GM19351 (cell line): Measurements from ENCODE around the gene PROB1.
"Not testable (repeated sequence)": the region's sequence is repeated elsewhere in the genome, so short reads cannot be mapped to it uniquely, and the experiment has no call there.

Source experiments
- ATAC-seq: cut with Tn5 transposase; IDR thresholded peaks from one replicate; pipeline ENCODE4 v1.9.1; 2021; ENCODE audit warnings: mild to moderate bottlenecking, moderate library complexity; ENCODE audit not compliant: unreplicated experiment

Gene PROB1

DNA sequence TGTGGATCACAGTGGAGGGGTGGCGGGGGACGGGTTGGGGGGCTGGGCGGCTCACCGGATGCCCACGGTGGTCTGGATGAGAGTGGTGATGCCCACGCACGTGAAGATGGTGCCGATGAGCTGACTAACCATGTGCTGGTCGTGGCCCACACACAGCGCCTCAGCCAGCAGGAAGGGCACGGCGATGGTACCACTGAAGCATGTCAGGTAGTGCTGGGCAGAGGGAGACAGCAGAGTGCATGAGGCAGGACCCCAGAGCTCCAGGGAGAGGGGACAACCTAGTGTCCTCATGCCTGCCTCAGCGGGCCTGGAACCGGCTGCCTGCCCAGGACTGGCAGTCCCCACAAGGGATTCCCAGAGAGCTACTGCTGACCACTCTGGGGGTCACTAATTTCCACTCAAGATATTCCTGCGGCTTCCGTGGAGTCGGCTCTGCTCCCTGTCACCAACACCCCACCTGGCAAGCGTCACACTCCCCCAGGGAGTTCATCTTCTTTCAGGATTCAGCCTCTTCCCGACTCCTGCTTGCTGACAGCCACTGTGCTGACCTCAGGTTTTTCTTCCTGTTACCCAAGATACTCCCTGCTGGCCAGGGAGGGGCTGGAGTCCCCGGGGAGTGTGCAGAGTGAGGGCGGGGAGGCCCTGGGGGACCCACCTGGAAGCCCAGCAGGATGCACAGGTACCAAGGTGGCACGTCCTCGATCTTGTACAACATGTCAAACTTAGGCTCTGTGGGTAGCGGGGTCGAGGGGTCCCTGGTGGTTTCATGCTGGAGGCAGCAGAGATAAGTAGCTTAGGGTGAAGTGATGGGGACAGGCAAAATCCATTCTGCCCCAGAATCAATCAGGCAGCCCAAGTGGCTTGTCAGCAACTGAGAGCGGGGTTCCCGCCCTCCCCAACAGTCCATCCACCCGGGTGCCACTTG, 12.8 kb downstream of the PROB1 start:
- ATAC-seq: no peak

DNA sequence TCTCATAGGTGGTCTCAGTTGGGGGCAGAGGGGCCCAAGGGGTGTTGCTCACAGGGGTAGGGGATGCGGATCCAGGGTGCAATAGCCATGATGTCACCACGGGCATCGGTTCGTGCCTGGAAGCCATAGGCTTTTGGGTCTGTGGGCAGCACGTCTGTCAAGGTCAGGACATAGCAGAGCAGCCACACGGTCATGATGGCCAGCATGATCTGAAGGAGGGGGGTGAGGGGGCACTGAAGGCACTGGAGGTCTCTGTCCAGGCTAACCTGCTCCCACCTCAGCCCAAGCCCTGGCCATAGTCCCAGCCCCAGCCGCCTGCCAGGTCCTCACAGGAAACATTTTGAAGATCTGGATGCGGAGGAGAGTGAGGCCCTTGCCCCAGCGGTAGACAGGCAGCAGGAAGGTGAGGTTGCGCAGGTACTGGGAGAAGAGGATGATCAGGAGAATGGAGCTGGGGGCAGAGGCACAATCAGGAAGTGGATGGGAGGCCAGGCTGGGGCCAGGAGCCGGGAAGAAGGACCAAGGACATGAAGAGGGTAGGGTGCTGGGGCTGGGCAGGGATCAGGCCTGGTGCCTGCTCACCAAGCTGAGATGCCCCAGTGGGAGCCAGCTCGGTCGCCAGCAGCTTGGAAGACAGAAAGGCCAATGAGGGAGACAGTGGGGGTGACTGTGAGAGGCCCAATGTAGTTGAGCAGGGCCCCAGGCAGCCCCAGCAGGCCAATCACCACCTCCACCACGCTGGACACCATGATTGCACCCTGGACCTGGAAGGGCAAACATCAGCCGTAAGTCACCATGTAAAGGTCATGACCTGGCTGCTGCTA, 15.1 kb downstream of the PROB1 start:
- ATAC-seq: no peak

DNA sequence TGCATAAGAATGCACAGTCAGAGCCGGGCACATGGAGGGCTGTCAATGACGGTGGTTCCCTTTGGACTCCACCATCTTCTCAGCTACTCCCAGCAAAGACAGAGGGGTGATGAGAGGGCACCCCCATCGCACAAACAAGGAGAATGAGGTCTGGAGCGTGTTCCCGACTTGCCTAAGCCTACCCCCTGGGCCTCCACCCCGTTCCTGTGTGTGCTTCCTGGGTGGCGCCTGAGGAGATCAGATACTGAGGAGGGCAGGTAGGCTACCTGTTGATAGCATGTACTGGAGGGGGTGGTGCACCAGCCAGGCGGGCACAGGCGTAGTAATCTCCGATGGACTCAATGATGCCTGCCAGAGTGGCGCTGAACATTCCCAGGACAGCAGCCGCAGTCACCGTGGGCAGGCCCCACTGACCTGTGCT, 16.0 kb downstream of the PROB1 start:
- no peak for ATAC-seq

DNA sequence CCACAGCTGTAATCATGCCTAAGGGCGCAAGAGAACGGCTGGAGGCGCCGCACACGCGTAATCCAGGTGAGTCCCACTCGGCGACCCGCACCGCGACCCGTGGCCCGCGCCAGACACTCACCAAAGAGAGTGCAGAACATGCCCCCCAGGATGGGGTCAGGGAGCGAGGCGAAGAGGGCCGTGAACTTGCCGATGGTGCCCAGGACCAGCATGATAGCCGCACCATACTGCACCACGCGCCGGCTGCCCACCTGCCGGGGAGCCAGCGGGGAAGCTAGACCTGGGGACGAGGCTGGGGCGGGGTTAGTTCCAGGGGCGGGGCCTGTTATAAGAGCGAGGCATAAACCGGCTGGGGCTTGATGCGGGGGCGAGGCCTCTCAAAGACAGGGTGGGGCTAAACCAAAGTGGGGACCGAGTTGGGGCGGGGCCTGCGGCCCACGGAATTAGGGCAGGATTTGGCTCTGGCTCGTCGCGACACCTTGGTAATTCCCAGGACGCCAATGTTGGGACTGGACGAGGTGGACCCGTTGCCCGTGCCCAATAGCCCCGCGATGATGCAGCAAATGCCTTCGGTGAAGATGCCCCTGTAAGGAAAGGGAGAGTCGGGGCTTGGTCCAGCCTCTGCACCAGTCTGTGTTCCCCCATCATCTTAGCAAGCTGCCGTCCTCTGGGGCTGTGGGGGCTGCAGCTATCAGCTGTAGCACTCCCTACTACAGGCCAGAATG, 16.6 kb downstream of the PROB1 start:
- no peak for ATAC-seq

DNA sequence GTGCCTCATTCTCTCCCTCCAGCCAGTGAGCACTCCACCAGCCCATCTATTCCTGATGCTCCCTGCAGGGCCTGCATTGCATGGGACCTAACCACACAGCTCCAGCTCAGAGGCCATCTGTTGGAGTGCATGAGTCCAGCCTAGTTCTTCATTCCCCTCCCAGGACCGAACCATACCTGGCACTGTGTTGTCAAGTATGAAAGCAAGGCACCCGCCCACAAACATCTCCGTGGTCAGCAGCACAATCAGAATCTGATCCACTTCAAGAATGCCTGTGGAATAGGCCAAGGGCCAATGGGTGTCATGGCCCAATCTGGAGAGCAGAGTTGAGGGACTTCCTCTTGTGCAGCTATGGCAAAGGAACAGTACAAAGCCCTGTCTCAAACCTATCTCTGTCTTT, 17.7 kb downstream of the PROB1 start:
- no peak for ATAC-seq

DNA sequence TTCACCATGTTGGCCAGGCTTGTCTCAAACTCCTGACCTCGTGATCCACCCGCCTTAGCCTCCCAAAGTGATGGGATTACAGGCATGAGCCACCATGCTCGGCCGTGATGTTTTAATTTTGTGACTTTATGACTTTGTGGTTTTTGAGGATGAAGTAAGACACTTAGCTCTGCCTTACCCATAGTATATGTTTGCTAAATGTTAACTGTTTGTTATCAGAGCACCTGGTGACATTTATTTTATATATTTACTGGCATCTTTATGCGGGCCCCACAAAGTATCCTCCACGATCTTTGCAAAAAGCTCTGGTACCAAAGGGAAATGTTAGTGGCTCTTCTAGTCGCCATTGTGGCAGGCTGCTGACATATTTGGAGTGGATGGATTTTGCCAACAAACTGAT, 18.5 kb downstream of the PROB1 start:
- no peak for ATAC-seq

DNA sequence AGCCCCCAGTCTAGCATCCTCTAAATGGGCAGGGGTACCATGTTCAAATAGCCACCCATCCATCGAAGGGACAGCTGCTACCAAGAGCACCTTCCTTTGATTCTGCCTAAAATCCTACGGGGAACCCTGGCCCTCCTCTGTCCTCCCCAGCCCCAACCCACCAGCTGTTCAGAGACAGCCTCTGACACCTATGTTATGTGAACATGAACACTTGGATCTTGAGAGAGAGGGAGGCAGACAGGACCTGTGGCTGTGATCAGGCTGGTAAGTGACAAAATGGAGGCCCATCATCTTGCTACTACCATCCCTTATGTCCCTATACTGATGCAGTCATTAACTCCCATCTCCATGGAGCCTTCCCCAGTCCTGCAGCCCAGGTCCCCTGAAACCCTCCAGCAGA, 20.0 kb downstream of the PROB1 start:
- no peak for ATAC-seq

DNA sequence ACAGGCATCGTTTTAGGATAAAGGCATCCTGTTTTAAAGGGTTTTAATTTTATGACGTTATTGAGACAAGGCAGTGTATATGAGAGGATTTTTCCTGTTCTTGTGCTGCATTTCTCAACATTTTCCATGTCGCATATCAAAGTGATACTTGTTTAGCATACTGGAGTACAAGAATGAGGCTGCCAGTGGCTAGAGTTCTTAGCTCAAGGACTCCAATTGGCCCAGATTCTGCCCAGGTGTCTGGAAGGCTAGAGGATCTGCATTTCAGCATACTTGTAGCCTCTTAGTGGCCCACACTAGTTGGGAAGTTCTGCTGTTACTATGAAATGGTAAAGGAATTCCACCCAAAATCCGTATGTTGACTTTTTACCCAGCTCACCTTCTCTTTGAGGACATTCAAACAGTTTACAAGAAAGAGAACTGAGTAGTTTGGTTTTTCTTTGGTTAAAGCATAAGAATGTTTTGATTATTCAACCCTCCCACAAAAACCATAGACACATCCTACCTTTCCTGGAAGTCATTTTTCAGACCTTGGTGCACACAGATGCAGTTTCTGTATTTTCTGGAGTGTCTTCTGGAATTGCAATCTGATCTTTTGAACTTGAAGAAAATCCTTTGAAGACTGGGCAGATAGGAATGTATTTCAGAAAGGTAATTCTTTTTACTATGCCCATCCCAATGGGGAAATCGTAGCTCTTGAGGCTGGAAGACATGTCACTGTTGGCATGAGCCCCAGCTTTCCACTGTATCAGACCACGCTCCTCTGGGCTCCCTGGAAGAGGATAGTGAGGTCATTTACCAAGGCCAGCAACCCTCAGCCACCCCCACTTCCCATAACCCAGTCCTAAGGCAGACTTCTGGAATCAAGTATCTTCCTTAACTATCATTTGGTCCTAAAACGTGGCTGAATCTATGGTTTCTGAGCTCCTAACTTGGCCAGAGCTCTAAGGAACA, 23.1 kb downstream of the PROB1 start:
- ATAC-seq: no peak

DNA sequence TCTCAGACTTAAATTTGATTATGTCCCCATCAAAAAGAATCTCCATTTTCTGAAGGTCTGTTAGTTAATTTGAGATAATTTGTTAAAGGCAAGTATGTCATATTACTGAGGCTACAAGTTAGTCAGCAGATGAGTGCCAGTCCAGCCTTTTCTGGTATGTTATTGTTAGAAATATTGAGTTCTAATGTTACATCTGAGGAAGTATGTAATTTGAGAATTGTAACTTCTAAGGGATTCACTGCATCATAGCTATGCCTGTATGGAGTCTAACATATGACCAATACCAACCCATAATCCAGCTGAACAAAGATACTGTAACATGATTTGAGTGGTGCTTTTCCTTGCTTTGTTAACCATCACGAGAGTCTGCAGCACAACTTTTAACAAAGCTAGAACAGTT, 25.7 kb downstream of the PROB1 start:
- ATAC-seq: no peak

DNA sequence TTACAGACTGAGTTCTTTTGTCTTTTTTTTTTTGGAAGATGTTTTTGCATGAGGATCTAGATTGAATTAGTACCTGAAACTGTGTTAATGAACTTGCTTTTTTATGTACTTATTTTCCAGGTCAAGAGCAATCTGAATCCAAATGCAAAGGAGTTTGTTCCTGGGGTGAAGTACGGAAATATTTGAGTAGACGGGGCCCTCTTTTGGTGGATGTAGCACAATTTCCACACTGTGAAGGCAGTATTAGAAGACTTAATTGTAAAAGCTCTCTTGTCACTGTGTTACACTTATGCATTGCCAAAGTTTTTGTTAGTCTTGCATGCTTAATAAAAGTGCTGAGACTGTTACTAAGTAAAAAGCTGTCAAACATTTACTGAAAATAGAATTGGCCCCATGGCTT, 26.3 kb downstream of the PROB1 start:
- ATAC-seq: no peak

DNA sequence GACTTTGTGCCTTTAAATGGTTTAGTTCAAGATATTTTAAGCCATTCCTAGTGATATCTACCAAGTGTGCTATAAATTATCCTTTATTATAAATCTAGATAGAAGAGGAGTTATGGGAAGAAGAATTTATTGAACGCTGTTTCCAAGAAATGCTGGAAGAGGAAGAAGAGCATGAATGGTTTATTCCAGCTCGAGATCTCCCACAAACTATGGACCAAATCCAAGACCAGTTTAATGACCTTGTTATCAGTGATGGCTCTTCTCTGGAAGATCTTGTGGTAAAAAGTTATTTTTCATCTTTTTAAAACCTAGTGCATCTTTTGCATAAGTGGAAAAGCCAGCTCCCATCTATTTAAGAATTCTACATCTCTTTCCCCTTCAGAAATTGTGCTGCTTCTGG, 30.4 kb downstream of the PROB1 start:
- ATAC-seq: no peak

DNA sequence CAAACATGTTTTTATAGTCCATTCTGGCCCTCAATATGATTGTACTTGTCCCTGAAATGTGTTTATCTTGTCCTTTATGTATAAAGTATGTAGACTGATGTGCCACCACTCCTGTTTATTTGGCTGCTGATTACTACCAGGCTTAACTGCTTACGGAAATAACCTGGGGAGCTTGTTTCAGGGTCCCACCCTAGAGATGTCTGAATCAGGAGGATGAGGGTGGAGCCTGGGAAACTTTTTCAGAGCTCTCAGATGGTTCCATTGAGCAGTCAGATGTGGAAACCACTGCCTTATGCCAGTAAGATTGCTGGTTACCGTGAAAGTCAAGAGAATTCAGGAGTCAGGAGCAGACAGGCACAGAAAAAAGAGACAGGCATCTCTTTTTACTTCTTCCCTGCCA, 31.0 kb downstream of the PROB1 start:
- ATAC-seq: no peak

DNA sequence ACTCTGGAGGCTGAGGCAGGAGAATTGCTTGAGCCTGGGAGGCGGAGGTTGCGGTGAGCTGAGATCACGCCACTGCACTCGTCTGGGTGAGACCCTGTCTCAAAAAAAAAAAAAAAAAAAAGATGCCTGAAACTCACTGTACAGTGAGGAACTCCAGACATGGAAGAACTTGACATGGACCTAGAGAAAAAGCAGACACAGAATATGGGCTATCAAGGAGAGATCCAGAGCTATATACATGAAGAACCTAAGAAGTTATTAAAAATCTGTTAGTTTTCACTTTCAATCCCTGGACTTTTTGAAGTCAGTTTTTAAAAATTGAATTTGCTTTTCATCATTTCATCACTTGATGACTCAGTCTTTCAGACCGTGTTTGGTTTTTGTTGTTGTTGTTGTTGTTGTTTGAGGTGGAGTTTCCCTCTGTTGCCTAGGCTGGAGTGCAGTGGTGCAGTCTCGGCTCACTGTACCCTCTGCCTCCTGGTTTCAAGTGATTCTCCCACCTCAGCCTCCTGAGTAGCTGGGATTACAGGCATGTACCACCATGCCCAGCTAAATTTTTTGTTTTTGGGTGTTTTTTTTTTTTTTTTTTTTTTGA, 33.0 kb downstream of the PROB1 start:
- ATAC-seq: no peak

DNA sequence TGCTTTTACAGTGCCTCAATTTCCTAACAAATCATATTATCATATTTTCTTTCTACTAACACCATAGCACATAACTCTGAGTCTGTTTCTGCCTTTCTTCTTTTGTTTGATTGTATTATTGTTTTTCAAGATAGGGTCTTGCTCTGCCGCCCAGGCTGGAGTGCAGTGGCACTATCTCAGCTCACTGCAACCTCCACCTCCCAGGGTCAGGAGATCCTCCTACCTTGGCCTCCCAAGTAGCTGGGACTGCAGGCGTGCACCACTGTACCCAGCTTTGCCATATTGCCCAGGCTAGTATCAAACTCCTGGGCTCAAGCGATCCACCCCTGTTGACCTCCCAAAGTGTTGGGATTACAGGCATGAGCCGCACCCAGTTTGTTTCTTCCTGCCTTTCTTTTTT, 34.5 kb downstream of the PROB1 start:
- no peak for ATAC-seq

DNA sequence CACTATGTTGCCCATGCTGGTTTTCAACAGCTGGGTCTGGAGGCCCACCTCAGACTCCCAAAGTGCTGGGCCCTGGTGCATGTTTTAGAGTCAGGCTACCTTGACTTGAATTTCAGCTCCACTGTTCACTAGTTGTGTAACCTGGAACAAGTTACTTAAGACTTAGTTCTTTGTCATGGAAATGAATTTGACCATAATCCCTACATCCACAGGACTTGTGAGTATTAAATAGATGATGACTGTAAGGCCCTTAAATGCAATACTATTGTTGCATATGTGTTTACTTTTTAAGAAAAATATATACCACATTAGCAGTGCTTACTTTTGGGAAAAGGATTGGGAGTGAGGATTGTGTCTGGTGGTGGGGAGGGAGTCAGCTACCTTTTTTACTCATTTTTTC, 36.8 kb downstream of the PROB1 start:
- ATAC-seq: no peak

DNA sequence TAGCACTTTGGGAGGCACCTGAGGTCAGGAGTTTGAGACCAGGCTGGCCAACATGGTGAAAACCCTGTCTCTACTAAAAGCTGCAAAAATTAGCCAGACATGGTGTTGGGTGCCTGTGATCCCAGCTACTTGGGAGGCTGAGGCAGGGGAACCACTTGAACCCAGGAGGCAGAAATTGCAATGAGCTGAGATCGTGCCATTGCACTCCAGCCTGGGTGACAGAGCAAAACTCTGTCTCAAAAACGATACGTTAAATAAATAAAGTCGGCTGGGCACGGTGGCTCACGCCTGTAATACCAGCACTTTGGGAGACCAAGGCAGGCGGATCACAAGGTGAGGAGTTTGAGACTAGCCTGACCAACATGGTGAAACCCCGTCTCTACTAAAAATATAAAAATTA, 39.0 kb downstream of the PROB1 start:
- ATAC-seq: not testable (repeated sequence)

DNA sequence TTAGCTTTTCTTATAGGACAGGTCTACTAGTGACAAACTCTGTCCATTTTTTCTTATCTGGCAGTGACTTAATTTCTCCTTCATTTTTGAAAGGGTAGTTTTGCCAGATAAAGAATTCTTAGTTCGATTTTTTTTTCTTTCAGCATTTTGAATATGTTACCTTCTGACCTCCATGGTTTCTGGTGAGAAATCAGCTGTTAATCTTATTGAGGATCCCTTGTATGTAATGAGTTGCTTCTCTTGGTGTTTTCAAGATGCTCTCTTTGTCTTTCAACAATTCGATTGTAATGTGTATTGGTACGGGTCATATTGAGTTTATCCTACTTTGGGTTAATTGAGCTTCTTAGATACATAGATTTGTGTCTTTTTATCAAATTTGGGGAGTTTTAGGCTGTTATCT, 40.7 kb downstream of the PROB1 start:
- ATAC-seq: no peak

DNA sequence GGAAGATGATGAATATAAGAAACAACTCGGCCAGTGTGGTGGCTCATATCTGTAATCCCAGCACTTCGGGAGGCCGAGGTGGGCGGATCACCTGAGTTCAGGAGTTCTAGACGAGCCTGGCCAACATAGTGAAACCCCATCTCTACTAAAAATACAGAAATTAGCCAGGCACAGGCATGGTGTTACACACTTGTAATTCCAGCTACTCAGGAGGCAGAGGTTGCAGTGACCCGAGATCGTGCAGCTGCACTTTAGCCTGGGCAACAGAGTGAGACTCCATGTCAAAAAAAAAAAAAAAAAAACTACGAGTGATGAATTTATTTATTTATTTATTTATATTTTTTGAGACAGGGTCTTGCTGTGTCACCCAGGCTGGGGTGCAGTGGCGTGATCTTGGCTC, 47.0 kb downstream of the PROB1 start:
- ATAC-seq: not testable (repeated sequence)

DNA sequence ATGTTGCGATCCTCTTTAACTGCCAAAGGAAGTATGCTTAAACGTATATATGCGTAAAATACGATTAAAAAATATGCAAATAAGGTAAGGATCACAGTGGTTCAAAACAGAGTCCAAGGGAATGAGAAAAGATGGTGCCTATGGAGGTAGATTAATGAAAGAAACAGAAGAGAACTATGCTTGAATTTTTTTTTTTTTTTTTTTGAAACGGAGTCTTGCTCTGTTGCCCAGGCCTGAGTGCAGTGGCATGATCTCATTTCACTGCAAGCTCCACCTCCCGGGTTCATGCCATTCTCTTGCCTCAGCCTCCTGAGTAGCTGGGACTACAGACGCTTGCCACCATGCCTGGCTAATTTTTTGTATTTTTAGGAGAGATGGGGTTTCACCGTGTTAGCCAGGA, 49.5 kb downstream of the PROB1 start:
- ATAC-seq: not testable (repeated sequence)

DNA sequence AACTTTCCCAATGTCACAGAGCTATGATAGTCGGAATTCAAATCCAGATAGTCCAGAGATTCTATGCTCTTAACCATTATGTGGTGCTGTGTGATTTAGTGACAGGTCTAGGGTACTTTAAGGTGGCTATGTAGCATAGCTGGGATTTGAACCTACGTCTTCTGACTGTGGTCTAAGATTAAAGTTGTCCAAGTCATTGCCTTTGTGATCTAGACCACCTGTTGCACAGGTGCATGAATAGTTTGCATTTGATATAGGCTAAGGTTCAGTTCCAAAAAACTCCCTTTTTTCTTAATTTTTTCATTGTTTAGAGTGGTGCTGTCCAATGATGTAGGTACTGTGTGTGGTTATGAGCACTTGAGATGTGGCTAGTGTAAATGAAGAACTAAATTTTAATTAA, 50.7 kb downstream of the PROB1 start:
- no peak for ATAC-seq
